Osteocyte (in vitro differentiated cells): Measurements from ENCODE around the gene EIPR1. TPM values are rescaled to one million over a fixed set of nuclear protein-coding genes. Genes with fewer than 3 reads are reported as not detected.

Experiments used
- DNase-seq: peaks from one replicate; pipeline ENCODE4 v3.0.0; 2021; ENCODE audit warnings: mixed read lengths; ENCODE audit not compliant: unreplicated experiment; ENCODE audit errors: extremely low spot score
- H3K27ac Mint-ChIP-seq: one replicate; pipeline ENCODE4 v1.8.0; 2021; ENCODE audit warnings: mild to moderate bottlenecking, mixed read lengths; ENCODE audit not compliant: unreplicated experiment
- H3K27me3 Mint-ChIP-seq: one replicate; pipeline ENCODE4 v1.8.0; 2021; ENCODE audit warnings: mixed read lengths; ENCODE audit not compliant: unreplicated experiment
- H3K36me3 Mint-ChIP-seq: one replicate; pipeline ENCODE4 v1.8.0; 2021; ENCODE audit warnings: mixed read lengths; ENCODE audit not compliant: unreplicated experiment
- H3K4me1 Mint-ChIP-seq: one replicate; pipeline ENCODE4 v1.8.0; 2021; ENCODE audit warnings: mixed read lengths; ENCODE audit not compliant: unreplicated experiment
- H3K4me3 Mint-ChIP-seq: one replicate; pipeline ENCODE4 v1.8.0; 2021; ENCODE audit warnings: mild to moderate bottlenecking, moderate library complexity, mixed read lengths; ENCODE audit not compliant: unreplicated experiment
- H3K9me3 Mint-ChIP-seq: one replicate; pipeline ENCODE4 v1.8.0; 2021; ENCODE audit warnings: mixed read lengths; ENCODE audit not compliant: unreplicated experiment
- long read RNA-seq: library from polyadenylated mRNA; unstranded; transcript quantifications from one replicate; pipeline ENCODE4 v2.0.0, GENCODE V29; 2021
- total RNA-seq: library from RNA; stranded (reverse); gene quantifications from 2 replicates; pipeline ENCODE4 v1.2.1, GENCODE V29; 2021
- TF ChIP-seq, protein P1 (sequence below): fragments of 200-600 bp; sonication (generic); IDR thresholded peaks from 2 replicates; pipeline ENCODE4 v1.5.0; 2021; ENCODE audit warnings: antibody characterized with exemption, mild to moderate bottlenecking, moderate library complexity

Gene EIPR1
- 19.0 and 19.9 TPM in 2 replicates for total RNA-seq
- long read RNA-seq, transcript EIPR1-201 (9 exons, 1,766 nt): major isoform, 175 of 201 reads
- long read RNA-seq, transcript EIPR1-202 (10 exons, 1,795 nt): minor isoform, 9 of 201 reads
- long read RNA-seq, partial matches to known transcripts: 2 of 201 reads
- long read RNA-seq, other reads (novel, unspliced or antisense): 15 of 201 reads

DNA sequence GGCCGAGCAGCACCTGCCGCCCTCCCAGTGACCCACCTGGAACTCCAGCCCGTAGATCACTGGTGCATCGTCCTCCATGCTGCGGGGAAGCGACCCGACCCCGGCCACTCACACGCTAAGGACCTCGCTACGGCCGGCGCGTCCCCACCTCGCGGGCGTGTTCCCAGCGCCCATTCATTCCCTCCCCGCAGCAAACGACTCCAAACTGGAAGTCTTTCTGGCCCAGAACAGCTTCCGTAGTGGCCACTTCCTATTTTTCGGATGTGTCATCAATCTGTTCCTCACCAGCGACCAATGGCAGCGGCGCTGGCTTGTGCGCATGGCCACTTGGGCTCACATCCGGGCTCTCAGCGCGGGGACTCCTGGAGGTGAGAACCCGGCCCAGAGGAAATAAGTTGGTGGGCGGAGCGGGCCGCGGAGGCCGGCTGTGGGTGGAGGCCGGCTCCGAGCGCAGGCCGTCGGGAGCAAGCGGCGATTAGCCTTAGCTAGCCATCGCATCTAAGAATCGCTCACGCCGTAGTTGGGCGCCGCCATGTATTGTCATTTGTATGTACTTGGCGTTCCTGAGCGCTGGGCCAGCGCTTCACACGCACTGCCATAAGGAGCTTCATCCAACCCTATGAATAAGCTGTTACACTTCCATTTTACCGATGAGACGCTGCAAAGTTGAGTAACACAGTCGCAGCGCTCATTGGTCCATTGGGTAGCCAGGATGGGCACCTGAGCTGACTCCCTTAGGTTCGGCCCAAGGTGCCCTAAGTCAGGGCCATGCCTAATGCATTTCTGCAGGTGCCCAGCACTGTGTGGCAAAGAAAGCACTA is at the start of gene EIPR1:
Gene EIPR1 (minus strand): TSS at position 207 of the 821 bp plus-strand sequence. CDS start 129 bp downstream, at position 78.
- Mint-ChIP-seq H3K27me3 (no peaks in the 10 kb centered on the region), H3K9me3 (no peaks in the 10 kb centered on the region), H3K4me3 (peak within 1 kb of the TSS; percentile 96), H3K27ac (peak within 1 kb of the TSS; percentile 92), H3K4me1 (peaks cover 39% of the 10 kb centered on the region), H3K36me3 (peaks cover 5% of the 10 kb centered on the region)
- TF ChIP-seq, protein P1, sequence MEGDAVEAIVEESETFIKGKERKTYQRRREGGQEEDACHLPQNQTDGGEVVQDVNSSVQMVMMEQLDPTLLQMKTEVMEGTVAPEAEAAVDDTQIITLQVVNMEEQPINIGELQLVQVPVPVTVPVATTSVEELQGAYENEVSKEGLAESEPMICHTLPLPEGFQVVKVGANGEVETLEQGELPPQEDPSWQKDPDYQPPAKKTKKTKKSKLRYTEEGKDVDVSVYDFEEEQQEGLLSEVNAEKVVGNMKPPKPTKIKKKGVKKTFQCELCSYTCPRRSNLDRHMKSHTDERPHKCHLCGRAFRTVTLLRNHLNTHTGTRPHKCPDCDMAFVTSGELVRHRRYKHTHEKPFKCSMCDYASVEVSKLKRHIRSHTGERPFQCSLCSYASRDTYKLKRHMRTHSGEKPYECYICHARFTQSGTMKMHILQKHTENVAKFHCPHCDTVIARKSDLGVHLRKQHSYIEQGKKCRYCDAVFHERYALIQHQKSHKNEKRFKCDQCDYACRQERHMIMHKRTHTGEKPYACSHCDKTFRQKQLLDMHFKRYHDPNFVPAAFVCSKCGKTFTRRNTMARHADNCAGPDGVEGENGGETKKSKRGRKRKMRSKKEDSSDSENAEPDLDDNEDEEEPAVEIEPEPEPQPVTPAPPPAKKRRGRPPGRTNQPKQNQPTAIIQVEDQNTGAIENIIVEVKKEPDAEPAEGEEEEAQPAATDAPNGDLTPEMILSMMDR: peak; percentile 8
- DNase-seq: peak; percentile 98

DNA sequence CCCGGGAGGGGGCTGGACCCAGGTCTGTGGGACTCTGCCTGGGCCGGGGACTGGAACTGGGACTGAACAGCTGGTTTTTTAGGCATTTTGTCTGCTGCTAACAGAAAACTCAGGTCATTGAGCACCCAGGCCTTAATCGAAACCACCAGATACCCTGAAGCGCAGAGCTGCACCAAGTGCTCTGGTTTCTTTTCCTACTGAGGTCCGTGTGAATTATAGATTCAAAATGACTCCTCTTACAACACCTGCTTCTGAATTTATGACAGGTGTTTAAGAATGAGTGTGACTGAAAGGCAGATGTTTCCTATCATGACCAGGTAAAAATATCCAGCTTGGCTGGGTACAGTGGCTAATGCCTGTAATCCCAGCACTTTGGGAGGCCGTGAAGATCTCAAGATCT is 49.7 kb upstream of the EIPR1 start:
- H3K36me3 Mint-ChIP-seq: peaks cover 48% of the 10 kb centered on the region
- H3K9me3 Mint-ChIP-seq: no peaks in the 10 kb centered on the region
- H3K27me3 Mint-ChIP-seq: no peaks in the 10 kb centered on the region
- H3K4me3 Mint-ChIP-seq: no peak overlapping the region
- no peak for DNase-seq
- no peaks in the 10 kb centered on the region for H3K4me1 Mint-ChIP-seq
- no peak overlapping the region for H3K27ac Mint-ChIP-seq
- TF ChIP-seq, protein P1: no peak

DNA sequence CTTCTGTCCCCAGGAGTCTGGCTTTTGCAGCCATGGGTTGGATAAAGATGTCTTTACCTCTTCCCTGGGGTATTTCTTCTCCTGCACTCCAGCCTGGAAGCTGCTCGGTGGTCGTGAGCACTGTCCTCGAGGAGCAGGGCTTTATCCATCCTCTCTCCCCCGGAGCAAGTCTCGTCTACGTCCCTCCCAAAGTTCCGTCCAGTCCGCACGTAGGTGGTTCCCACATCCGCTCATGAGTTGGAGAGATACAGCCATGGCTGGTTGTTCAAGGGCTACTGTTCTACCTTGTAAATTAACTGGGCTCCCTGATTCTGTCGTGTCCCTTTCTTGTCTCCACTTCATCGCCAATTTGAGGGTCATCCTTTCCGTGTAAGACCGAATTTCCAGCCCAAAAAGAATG is 49.0 kb upstream of the EIPR1 start:
- no peaks in the 10 kb centered on the region for H3K9me3 Mint-ChIP-seq
- H3K4me1 Mint-ChIP-seq: no peaks in the 10 kb centered on the region
- TF ChIP-seq, protein P1: no peak
- H3K36me3 Mint-ChIP-seq: peaks cover 51% of the 10 kb centered on the region
- DNase-seq: no peak
- no peaks in the 10 kb centered on the region for H3K27me3 Mint-ChIP-seq
- H3K4me3 Mint-ChIP-seq: no peak overlapping the region
- H3K27ac Mint-ChIP-seq: no peak overlapping the region

DNA sequence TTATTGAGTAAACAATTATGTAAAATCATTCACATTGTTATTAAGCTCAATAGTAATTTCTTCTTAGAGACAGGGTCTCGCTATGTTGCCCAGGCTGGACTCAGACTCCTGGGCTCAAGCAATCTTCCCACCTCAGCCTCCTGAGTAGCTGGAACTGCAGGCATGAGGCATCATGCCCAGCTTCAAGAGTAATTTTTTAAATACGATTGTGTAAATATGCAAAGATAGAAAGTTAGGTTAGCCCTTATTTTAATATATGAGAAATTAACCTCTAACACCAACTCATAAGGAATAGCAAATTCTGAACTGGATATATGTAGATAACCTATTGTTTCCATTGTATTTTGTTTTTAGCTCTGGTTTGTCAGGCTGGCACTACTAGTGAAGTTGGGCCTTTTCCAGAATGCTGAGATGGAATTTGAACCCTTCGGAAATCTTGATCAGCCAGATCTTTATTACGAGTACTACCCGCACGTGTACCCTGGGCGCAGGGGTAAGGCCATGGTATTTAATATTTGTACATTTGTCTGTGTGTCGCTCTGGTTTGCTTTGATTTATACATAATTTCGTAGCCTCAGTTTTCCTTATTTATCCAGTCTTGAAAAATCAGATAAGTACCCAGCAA is 46.7 kb upstream of the EIPR1 start:
- H3K4me1 Mint-ChIP-seq: no peaks in the 10 kb centered on the region
- H3K27ac Mint-ChIP-seq: no peak overlapping the region
- H3K4me3 Mint-ChIP-seq: no peak overlapping the region
- TF ChIP-seq, protein P1: peak; percentile 26
- H3K27me3 Mint-ChIP-seq: no peaks in the 10 kb centered on the region
- H3K36me3 Mint-ChIP-seq: peaks cover 53% of the 10 kb centered on the region
- DNase-seq: no peak
- H3K9me3 Mint-ChIP-seq: no peaks in the 10 kb centered on the region
